ENCODE data around the gene DHPS. TPM values are rescaled to one million over a fixed set of nuclear protein-coding genes. Genes with fewer than 3 reads are reported as not detected.

The DHPS gene
- total and polyA plus RNA-seq, 2 of the 13 experiments (the other 11 are each of a cell fraction or from before 2014, with no cell fraction given): 43.3 to 84.3 TPM

DNA sequence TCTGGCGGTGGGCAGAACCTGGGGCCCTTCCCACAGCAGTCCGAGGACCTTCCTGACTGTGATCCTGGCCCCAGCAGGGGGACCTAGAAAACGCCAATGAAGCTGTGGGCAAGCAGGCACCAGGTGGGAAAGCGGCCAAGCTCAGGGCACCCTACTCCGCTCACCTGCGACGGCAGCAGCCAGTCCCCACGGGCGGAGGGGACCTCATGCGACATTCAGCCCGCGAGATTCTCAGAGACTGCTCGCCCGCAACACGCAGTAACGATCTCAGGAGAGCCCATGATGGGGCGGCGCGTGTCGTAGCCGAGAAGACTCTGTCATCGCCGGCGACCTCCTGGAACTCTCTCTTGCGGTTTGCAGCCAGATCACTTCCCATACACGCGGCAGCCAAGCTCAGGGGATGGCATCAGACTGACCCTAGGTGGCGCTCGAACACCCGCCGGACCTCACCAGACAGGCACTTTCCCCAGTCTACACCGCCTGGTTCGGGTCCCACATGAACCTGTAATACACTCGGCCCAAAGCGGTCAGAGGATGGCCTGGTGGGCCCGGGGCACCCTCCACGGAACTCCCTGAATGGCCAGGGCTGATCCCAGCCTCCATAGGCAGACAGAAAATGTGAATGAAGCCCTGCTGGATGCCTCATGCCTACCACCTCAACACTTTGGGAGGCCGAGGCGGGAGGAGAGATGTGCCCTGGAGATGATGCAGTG lies 41.6 kb downstream of the DHPS start (continued):
- no peak for TF ChIP-seq GZF1 (CRISPR knock-in tag; IDR thresholded peaks at IDR 0.05)
- TF ChIP-seq ZNF678 (CRISPR knock-in tag; IDR thresholded peaks at IDR 0.05): no peak
- peak; percentile 54 for TF ChIP-seq STAG1 (CRISPR knock-in tag; IDR thresholded peaks at IDR 0.05)
- TF ChIP-seq NCOR1 (IDR thresholded peaks at IDR 0.05; ENCODE audit: borderline replicate concordance, low read length): no peak
- TF ChIP-seq GTF3A (CRISPR knock-in tag; conservative IDR thresholded peaks at IDR 0.05): no peak
- no peak for TF ChIP-seq CENPX (CRISPR knock-in tag; IDR thresholded peaks at IDR 0.05)
- TF ChIP-seq SP140L (CRISPR knock-in tag; IDR thresholded peaks at IDR 0.05; ENCODE audit: borderline replicate concordance): no peak
- TF ChIP-seq, protein P1, sequence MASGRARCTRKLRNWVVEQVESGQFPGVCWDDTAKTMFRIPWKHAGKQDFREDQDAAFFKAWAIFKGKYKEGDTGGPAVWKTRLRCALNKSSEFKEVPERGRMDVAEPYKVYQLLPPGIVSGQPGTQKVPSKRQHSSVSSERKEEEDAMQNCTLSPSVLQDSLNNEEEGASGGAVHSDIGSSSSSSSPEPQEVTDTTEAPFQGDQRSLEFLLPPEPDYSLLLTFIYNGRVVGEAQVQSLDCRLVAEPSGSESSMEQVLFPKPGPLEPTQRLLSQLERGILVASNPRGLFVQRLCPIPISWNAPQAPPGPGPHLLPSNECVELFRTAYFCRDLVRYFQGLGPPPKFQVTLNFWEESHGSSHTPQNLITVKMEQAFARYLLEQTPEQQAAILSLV (CRISPR knock-in tag; IDR thresholded peaks at IDR 0.05; ENCODE audit: borderline replicate concordance): no peak
- TF ChIP-seq, protein P2, sequence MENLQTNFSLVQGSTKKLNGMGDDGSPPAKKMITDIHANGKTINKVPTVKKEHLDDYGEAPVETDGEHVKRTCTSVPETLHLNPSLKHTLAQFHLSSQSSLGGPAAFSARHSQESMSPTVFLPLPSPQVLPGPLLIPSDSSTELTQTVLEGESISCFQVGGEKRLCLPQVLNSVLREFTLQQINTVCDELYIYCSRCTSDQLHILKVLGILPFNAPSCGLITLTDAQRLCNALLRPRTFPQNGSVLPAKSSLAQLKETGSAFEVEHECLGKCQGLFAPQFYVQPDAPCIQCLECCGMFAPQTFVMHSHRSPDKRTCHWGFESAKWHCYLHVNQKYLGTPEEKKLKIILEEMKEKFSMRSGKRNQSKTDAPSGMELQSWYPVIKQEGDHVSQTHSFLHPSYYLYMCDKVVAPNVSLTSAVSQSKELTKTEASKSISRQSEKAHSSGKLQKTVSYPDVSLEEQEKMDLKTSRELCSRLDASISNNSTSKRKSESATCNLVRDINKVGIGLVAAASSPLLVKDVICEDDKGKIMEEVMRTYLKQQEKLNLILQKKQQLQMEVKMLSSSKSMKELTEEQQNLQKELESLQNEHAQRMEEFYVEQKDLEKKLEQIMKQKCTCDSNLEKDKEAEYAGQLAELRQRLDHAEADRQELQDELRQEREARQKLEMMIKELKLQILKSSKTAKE (CRISPR knock-in tag; IDR thresholded peaks at IDR 0.05; ENCODE audit: borderline replicate concordance): no peak
- TF ChIP-seq, protein P3, sequence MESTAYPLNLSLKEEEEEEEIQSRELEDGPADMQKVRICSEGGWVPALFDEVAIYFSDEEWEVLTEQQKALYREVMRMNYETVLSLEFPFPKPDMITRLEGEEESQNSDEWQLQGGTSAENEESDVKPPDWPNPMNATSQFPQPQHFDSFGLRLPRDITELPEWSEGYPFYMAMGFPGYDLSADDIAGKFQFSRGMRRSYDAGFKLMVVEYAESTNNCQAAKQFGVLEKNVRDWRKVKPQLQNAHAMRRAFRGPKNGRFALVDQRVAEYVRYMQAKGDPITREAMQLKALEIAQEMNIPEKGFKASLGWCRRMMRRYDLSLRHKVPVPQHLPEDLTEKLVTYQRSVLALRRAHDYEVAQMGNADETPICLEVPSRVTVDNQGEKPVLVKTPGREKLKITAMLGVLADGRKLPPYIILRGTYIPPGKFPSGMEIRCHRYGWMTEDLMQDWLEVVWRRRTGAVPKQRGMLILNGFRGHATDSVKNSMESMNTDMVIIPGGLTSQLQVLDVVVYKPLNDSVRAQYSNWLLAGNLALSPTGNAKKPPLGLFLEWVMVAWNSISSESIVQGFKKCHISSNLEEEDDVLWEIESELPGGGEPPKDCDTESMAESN (CRISPR knock-in tag; conservative IDR thresholded peaks at IDR 0.05): no peak
- TF ChIP-seq SRSF4 (IDR thresholded peaks at IDR 0.05; ENCODE audit: low read depth, low read length, poor library complexity, severe bottlenecking): no peak
- TF ChIP-seq ZNF331 (CRISPR knock-in tag; IDR thresholded peaks at IDR 0.05): 0 out of 2 replicates have a peak, but pooled peaks have one; percentile 37
- TF ChIP-seq, protein P4, sequence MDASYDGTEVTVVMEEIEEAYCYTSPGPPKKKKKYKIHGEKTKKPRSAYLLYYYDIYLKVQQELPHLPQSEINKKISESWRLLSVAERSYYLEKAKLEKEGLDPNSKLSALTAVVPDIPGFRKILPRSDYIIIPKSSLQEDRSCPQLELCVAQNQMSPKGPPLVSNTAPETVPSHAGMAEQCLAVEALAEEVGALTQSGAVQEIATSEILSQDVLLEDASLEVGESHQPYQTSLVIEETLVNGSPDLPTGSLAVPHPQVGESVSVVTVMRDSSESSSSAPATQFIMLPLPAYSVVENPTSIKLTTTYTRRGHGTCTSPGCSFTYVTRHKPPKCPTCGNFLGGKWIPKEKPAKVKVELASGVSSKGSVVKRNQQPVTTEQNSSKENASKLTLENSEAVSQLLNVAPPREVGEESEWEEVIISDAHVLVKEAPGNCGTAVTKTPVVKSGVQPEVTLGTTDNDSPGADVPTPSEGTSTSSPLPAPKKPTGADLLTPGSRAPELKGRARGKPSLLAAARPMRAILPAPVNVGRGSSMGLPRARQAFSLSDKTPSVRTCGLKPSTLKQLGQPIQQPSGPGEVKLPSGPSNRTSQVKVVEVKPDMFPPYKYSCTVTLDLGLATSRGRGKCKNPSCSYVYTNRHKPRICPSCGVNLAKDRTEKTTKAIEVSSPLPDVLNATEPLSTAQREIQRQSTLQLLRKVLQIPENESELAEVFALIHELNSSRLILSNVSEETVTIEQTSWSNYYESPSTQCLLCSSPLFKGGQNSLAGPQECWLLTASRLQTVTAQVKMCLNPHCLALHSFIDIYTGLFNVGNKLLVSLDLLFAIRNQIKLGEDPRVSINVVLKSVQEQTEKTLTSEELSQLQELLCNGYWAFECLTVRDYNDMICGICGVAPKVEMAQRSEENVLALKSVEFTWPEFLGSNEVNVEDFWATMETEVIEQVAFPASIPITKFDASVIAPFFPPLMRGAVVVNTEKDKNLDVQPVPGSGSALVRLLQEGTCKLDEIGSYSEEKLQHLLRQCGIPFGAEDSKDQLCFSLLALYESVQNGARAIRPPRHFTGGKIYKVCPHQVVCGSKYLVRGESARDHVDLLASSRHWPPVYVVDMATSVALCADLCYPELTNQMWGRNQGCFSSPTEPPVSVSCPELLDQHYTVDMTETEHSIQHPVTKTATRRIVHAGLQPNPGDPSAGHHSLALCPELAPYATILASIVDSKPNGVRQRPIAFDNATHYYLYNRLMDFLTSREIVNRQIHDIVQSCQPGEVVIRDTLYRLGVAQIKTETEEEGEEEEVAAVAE (CRISPR knock-in tag; IDR thresholded peaks at IDR 0.05; ENCODE audit: borderline replicate concordance): peak; percentile 35; the same call in 1 of the 2 replicates
- no peak for TF ChIP-seq U2AF1 (optimal IDR thresholded peaks at IDR 0.05; ENCODE audit: low read depth, low read length)
- TF ChIP-seq, protein P5, sequence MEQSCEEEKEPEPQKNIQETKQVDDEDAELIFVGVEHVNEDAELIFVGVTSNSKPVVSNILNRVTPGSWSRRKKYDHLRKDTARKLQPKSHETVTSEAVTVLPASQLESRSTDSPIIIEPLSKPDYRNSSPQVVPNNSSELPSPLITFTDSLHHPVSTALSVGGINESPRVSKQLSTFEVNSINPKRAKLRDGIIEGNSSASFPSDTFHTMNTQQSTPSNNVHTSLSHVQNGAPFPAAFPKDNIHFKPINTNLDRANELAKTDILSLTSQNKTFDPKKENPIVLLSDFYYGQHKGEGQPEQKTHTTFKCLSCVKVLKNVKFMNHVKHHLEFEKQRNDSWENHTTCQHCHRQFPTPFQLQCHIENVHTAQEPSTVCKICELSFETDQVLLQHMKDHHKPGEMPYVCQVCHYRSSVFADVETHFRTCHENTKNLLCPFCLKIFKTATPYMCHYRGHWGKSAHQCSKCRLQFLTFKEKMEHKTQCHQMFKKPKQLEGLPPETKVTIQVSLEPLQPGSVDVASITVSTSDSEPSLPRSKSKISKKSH (CRISPR knock-in tag; IDR thresholded peaks at IDR 0.05; ENCODE audit: borderline replicate concordance): 0 out of 2 replicates have a peak, but pooled peaks have one; percentile 51
- no peak for TF ChIP-seq ATAD3A (CRISPR knock-in tag; IDR thresholded peaks at IDR 0.05)
- TF ChIP-seq ETV5 (CRISPR knock-in tag; IDR thresholded peaks at IDR 0.05; ENCODE audit: borderline replicate concordance): no peak
